Measurements from ENCODE around the gene LIPK. TPM values are rescaled to one million over a fixed set of nuclear protein-coding genes. Genes with fewer than 3 reads are reported as not detected.

LIPK gene
- total and polyA plus RNA-seq, 2 of the 13 experiments (the other 11 are each of a cell fraction or from before 2014, with no cell fraction given), result not detected

- no peak for TF ChIP-seq ZNF431 (CRISPR knock-in tag; IDR thresholded peaks at IDR 0.05; ENCODE audit: borderline replicate concordance, low read depth)
- no peak for TF ChIP-seq ZNF879 (CRISPR knock-in tag; IDR thresholded peaks at IDR 0.05)
Measured at GRCh38 chr10:88764110-88764509, 58.1 kb downstream of the LIPK start (continued).

- DNase-seq (ENCODE audit: low spot score) (no peak), ATAC-seq (no peak), FAIRE-seq (no peak)
- Histone ChIP-seq H3K27me3 (ENCODE audit: control insufficient read depth in 1 of 2, insufficient read depth in 2 of 2, low read length in 2 of 2) (no peaks in the 10 kb centered on the region), H3K4me3 (replicated peaks in 1 of 3; ENCODE audit: insufficient read depth in 1 of 3, low read depth in 2 of 3, low read length in 3 of 3) (no peak overlapping the region), H3K27ac (ENCODE audit: extremely low read length, insufficient read depth, low read length) (no peak overlapping the region), H3K9ac (ENCODE audit: insufficient read depth, low read depth, low read length) (no peak overlapping the region), H3K4me2 (ENCODE audit: low read depth, low read length) (no peak overlapping the region), H4K20me1 (ENCODE audit: insufficient read depth, low read length) (no peaks in the 10 kb centered on the region), H3K9me3 (ENCODE audit: low read length) (no peaks in the 10 kb centered on the region), H3K36me3 (replicated peaks in 1 of 2; ENCODE audit: control insufficient read depth in 1 of 2, insufficient read depth in 2 of 2, low read length in 2 of 2) (no peaks in the 10 kb centered on the region), H3K79me2 (ENCODE audit: insufficient read depth, low read length) (no peaks in the 10 kb centered on the region), H2AFZ (ENCODE audit: low read length) (no peak overlapping the region), H3K4me1 (ENCODE audit: insufficient read depth, low read length) (no peaks in the 10 kb centered on the region)
- CTCF ChIA-PET (ENCODE audit: low intra/inter-chr PET ratio, low total read pairs), result no interaction called here
- TF ChIP-seq RNF2 (conservative IDR thresholded peaks at IDR 0.05; ENCODE audit: low read depth) (no peak), ZNF354B (CRISPR knock-in tag; IDR thresholded peaks at IDR 0.05) (no peak), THAP8 (CRISPR knock-in tag; IDR thresholded peaks at IDR 0.05; ENCODE audit: borderline replicate concordance) (no peak), ZNF678 (CRISPR knock-in tag; IDR thresholded peaks at IDR 0.05) (no peak), PLRG1 (conservative IDR thresholded peaks at IDR 0.05) (no peak), TEAD2 (CRISPR knock-in tag; IDR thresholded peaks at IDR 0.05) (no peak), SMAD3 (CRISPR knock-in tag; IDR thresholded peaks at IDR 0.05) (no peak), AGO1 (IDR thresholded peaks at IDR 0.05; ENCODE audit: low read depth, low read length, poor library complexity, severe bottlenecking) (no peak), RAD21 (CRISPR knock-in tag; IDR thresholded peaks at IDR 0.05) (no peak), ZNF280B (CRISPR knock-in tag; IDR thresholded peaks at IDR 0.05; ENCODE audit: borderline replicate concordance) (no peak), E2F1 (CRISPR knock-in tag; IDR thresholded peaks at IDR 0.05) (no peak), ZBTB49 (CRISPR knock-in tag; IDR thresholded peaks at IDR 0.05; ENCODE audit: borderline replicate concordance) (no peak), ZNF530 (CRISPR knock-in tag; IDR thresholded peaks at IDR 0.05; ENCODE audit: low read depth) (no peak)
- in situ Hi-C loops (cut with HindIII; ENCODE audit: extremely low pct_ligation_motif_present, low pct_unique_long_range_greater_than_20kb), result no loop called here
- BruUV-seq (replicated peaks), result no TSS peak
- 0% methylated on average over 1 of the region's 1 CpG for WGBS (ENCODE audit: low lambda C conversion rate)
- POLR2A ChIA-PET, result no interaction called here
- intact Hi-C loops (cut with micrococcal nuclease; ENCODE audit: unreplicated experiment), result no loop called here
Measured at GRCh38 chr10:88765816-88766215, 59.8 kb downstream of the LIPK start.

Data from HepG2 (cell line).